ENCODE measurements around the gene ZBTB24. TPM values are rescaled to one million over a fixed set of nuclear protein-coding genes. Genes with fewer than 3 reads are reported as not detected.

The ZBTB24 gene
- total RNA-seq, 1 donor from 2014 or later = 6.4 TPM

- DNase-seq = no peak
- no peak for TF ChIP-seq CTCF (IDR thresholded peaks at IDR 0.05; ENCODE audit: partially characterized antibody, unreplicated experiment)
- no peaks in the 10 kb centered on the region for H3K9me3 Mint-ChIP-seq (ENCODE audit: unreplicated experiment)
- no peaks in the 10 kb centered on the region for H3K36me3 Mint-ChIP-seq (ENCODE audit: unreplicated experiment)
- no peak overlapping the region for H3K4me3 Mint-ChIP-seq (ENCODE audit: unreplicated experiment)
- H3K27me3 Mint-ChIP-seq (ENCODE audit: unreplicated experiment) = no peaks in the 10 kb centered on the region
- H3K27ac Mint-ChIP-seq (ENCODE audit: unreplicated experiment) = no peak overlapping the region
- H3K4me1 Mint-ChIP-seq (ENCODE audit: low read depth, unreplicated experiment) = no peaks in the 10 kb centered on the region
These were observed 58.1 kb downstream of the ZBTB24 start for GRCh38 chr6:109424946-109425345.

- no peaks in the 10 kb centered on the region for H3K36me3 Mint-ChIP-seq (ENCODE audit: unreplicated experiment)
- H3K4me3 Mint-ChIP-seq (ENCODE audit: unreplicated experiment) = no peak overlapping the region
- H3K9me3 Mint-ChIP-seq (ENCODE audit: unreplicated experiment) = no peaks in the 10 kb centered on the region
- no peaks in the 10 kb centered on the region for H3K27me3 Mint-ChIP-seq (ENCODE audit: unreplicated experiment)
- H3K27ac Mint-ChIP-seq (ENCODE audit: unreplicated experiment) = no peak overlapping the region
- no peak for TF ChIP-seq CTCF (IDR thresholded peaks at IDR 0.05; ENCODE audit: partially characterized antibody, unreplicated experiment)
- no peak for DNase-seq
- H3K4me1 Mint-ChIP-seq (ENCODE audit: low read depth, unreplicated experiment) = no peaks in the 10 kb centered on the region
These were observed 61.8 kb downstream of the ZBTB24 start for GRCh38 chr6:109421184-109421583.

- DNase-seq = no peak
- Mint-ChIP-seq H3K36me3 (ENCODE audit: unreplicated experiment) (no peaks in the 10 kb centered on the region), H3K4me1 (ENCODE audit: low read depth, unreplicated experiment) (no peaks in the 10 kb centered on the region), H3K9me3 (ENCODE audit: unreplicated experiment) (no peaks in the 10 kb centered on the region), H3K27me3 (ENCODE audit: unreplicated experiment) (no peaks in the 10 kb centered on the region), H3K27ac (ENCODE audit: unreplicated experiment) (no peak overlapping the region), H3K4me3 (ENCODE audit: unreplicated experiment) (no peak overlapping the region)
- TF ChIP-seq CTCF (IDR thresholded peaks at IDR 0.05; ENCODE audit: partially characterized antibody, unreplicated experiment) = no peak
These were observed 62.3 kb downstream of the ZBTB24 start for GRCh38 chr6:109420751-109421150.

- no peak for TF ChIP-seq CTCF (IDR thresholded peaks at IDR 0.05; ENCODE audit: partially characterized antibody, unreplicated experiment)
- H3K4me1 Mint-ChIP-seq (ENCODE audit: low read depth, unreplicated experiment) = no peaks in the 10 kb centered on the region
- H3K9me3 Mint-ChIP-seq (ENCODE audit: unreplicated experiment) = peaks cover 2% of the 10 kb centered on the region
- no peak overlapping the region for H3K4me3 Mint-ChIP-seq (ENCODE audit: unreplicated experiment)
- no peaks in the 10 kb centered on the region for H3K36me3 Mint-ChIP-seq (ENCODE audit: unreplicated experiment)
- H3K27me3 Mint-ChIP-seq (ENCODE audit: unreplicated experiment) = no peaks in the 10 kb centered on the region
- no peak overlapping the region for H3K27ac Mint-ChIP-seq (ENCODE audit: unreplicated experiment)
- DNase-seq = no peak
These were observed 65.4 kb downstream of the ZBTB24 start for GRCh38 chr6:109417646-109418045.

Other genes with a start within 250 kb of the ZBTB24 start
- 45.5 TPM for gene CD164, start 100.8 kb downstream of the ZBTB24 start, total RNA-seq (ENCODE audit: unreplicated experiment)
- 0.83 TPM for gene PPIL6, start 42.6 kb downstream of the ZBTB24 start, total RNA-seq (ENCODE audit: unreplicated experiment)
- 6.4 TPM for gene SMPD2, start 42.5 kb downstream of the ZBTB24 start, total RNA-seq (ENCODE audit: unreplicated experiment)
- 782 TPM for gene MICAL1, start 27.4 kb downstream of the ZBTB24 start, total RNA-seq (ENCODE audit: unreplicated experiment)
- 8.1 TPM for gene AK9, start 208.0 kb upstream of the ZBTB24 start, total RNA-seq (ENCODE audit: unreplicated experiment)
- 15.4 TPM for gene FIG4, start 208.1 kb upstream of the ZBTB24 start, total RNA-seq (ENCODE audit: unreplicated experiment)